ENCODE measurements around the gene C1QBP.

DNA sequence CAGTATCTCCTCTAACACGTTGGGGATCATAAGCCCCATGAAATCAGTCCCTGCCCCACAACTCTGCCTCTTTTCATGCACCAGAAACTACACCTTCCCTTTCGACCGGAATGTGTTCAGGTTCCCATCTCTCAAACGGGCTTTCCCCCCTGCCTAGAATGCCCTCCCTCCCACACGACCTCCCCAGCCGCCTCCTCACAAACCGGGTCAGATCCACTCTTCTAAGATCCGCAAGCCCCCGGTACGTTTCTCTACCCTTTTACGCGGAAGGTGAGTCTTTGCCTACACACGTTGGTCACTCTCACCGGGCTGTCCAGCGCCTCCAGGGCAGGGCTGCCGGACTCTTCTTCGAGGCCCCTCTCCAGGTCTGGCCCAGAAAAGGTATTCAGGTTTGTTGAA lies 29.1 kb upstream of the C1QBP start:
- no peak for TF ChIP-seq EZH2 (IDR thresholded peaks at IDR 0.05; ENCODE audit: borderline replicate concordance, low read depth, low read length, severe bottlenecking)
- TF ChIP-seq, protein P1, sequence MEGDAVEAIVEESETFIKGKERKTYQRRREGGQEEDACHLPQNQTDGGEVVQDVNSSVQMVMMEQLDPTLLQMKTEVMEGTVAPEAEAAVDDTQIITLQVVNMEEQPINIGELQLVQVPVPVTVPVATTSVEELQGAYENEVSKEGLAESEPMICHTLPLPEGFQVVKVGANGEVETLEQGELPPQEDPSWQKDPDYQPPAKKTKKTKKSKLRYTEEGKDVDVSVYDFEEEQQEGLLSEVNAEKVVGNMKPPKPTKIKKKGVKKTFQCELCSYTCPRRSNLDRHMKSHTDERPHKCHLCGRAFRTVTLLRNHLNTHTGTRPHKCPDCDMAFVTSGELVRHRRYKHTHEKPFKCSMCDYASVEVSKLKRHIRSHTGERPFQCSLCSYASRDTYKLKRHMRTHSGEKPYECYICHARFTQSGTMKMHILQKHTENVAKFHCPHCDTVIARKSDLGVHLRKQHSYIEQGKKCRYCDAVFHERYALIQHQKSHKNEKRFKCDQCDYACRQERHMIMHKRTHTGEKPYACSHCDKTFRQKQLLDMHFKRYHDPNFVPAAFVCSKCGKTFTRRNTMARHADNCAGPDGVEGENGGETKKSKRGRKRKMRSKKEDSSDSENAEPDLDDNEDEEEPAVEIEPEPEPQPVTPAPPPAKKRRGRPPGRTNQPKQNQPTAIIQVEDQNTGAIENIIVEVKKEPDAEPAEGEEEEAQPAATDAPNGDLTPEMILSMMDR (IDR thresholded peaks at IDR 0.05; ENCODE audit: borderline replicate concordance, extremely low read depth, low read length, poor library complexity, severe bottlenecking): no peak
